ENCODE measurements around the gene BET1L.

Gene BET1L

DNA sequence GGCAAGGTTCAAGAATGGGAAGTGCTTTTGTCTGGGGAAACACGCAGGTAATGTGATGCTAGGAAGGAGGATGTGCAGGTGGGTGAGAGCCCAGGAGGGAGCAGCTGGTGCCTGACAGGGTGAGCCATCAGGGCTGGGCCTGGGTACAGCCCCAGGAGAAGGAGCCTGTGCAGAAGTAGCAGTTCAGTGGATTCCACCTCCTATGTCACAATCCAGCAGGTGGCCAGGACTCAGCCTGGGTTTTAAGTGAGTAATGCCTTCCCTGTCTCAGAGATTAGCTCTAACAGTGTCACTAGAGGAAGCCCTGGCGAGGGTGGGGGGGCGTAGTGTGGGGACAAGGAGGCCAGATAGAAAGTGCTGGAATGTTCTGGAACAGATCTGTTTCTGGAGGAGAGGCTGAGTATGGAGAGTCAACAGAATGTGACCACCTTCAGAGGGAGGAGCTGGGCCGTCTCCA lies 8.4 kb upstream of the BET1L start:
- TF ChIP-seq, protein P1, sequence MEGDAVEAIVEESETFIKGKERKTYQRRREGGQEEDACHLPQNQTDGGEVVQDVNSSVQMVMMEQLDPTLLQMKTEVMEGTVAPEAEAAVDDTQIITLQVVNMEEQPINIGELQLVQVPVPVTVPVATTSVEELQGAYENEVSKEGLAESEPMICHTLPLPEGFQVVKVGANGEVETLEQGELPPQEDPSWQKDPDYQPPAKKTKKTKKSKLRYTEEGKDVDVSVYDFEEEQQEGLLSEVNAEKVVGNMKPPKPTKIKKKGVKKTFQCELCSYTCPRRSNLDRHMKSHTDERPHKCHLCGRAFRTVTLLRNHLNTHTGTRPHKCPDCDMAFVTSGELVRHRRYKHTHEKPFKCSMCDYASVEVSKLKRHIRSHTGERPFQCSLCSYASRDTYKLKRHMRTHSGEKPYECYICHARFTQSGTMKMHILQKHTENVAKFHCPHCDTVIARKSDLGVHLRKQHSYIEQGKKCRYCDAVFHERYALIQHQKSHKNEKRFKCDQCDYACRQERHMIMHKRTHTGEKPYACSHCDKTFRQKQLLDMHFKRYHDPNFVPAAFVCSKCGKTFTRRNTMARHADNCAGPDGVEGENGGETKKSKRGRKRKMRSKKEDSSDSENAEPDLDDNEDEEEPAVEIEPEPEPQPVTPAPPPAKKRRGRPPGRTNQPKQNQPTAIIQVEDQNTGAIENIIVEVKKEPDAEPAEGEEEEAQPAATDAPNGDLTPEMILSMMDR (IDR thresholded peaks at IDR 0.05; ENCODE audit: low read length) = no peak
- no peak for TF ChIP-seq EZH2 (IDR thresholded peaks at IDR 0.05; ENCODE audit: borderline replicate concordance, low read length)
- Histone ChIP-seq H3K4me3 (ENCODE audit: low read depth, low read length, poor library complexity, severe bottlenecking) (no peak overlapping the region), H4K20me1 (ENCODE audit: insufficient read depth, low read length) (no peaks in the 10 kb centered on the region), H3K9me2 (ENCODE audit: low read depth, low read length) (no peaks in the 10 kb centered on the region), H3K79me2 (ENCODE audit: insufficient read depth, low read length) (no peaks in the 10 kb centered on the region), H3K4me1 (ENCODE audit: insufficient read depth, low read length, severe bottlenecking) (no peaks in the 10 kb centered on the region), H3K36me3 (ENCODE audit: insufficient read depth, low read length) (peaks cover 55% of the 10 kb centered on the region), H3K9ac (ENCODE audit: low read length) (no peak overlapping the region), H3K27me3 (ENCODE audit: insufficient read depth, low read length) (no peaks in the 10 kb centered on the region), H3F3A (ENCODE audit: insufficient read depth, low read length) (no peaks in the 10 kb centered on the region), H2AFZ (ENCODE audit: low read length) (no peak overlapping the region), H3K27ac (ENCODE audit: low read depth, low read length, poor library complexity, severe bottlenecking) (no peak overlapping the region), H3K4me2 (ENCODE audit: low read length) (no peak overlapping the region), H3K9me3 (ENCODE audit: low read length) (no peaks in the 10 kb centered on the region)

DNA sequence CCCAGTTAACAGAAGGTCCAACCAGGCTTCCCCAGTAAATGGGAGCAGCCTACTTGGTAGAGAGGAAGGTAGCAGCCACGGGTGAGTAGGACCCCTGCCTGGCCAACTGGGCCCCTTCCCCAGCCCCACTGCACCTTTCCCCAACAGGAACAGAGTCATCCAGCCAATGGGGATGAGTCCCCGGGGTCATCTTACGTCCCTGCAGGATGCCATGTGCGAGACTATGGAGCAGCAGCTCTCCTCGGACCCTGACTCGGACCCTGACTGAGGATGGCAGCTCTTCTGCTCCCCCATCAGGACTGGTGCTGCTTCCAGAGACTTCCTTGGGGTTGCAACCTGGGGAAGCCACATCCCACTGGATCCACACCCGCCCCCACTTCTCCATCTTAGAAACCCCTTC lies 6.9 kb upstream of the BET1L start:
- no peak overlapping the region for H3K9ac ChIP-seq (ENCODE audit: low read length)
- TF ChIP-seq, protein P1 (IDR thresholded peaks at IDR 0.05; ENCODE audit: low read length) = no peak
- no peak overlapping the region for H2AFZ ChIP-seq (ENCODE audit: low read length)
- no peaks in the 10 kb centered on the region for H3K27me3 ChIP-seq (ENCODE audit: insufficient read depth, low read length)
- H3K4me3 ChIP-seq (ENCODE audit: low read depth, low read length, poor library complexity, severe bottlenecking) = no peak overlapping the region
- no peaks in the 10 kb centered on the region for H4K20me1 ChIP-seq (ENCODE audit: insufficient read depth, low read length)
- no peaks in the 10 kb centered on the region for H3K9me3 ChIP-seq (ENCODE audit: low read length)
- no peaks in the 10 kb centered on the region for H3F3A ChIP-seq (ENCODE audit: insufficient read depth, low read length)
- peaks cover 15% of the 10 kb centered on the region for H3K4me1 ChIP-seq (ENCODE audit: insufficient read depth, low read length, severe bottlenecking)
- no peaks in the 10 kb centered on the region for H3K9me2 ChIP-seq (ENCODE audit: low read depth, low read length)
- H3K79me2 ChIP-seq (ENCODE audit: insufficient read depth, low read length) = no peaks in the 10 kb centered on the region
- H3K36me3 ChIP-seq (ENCODE audit: insufficient read depth, low read length) = peaks cover 68% of the 10 kb centered on the region
- no peak overlapping the region for H3K27ac ChIP-seq (ENCODE audit: low read depth, low read length, poor library complexity, severe bottlenecking)
- no peak overlapping the region for H3K4me2 ChIP-seq (ENCODE audit: low read length)

DNA sequence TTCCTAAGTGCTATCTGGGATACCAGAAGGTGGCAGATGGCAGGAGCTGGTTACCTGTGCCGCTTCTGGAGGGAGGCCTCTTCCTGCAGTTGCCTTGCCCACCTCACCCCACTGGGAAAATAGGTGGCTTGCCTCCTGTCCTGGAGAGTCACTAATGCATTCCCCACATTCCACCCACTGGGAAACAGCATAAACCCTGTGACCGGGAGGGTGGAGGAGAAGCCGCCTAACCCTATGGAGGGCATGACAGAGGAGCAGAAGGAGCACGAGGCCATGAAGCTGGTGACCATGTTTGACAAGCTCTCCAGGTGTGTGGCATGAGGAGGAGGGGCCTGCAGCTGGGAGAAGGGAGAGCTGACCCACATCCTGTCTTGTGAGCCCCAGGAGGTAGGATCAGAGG lies 5.9 kb upstream of the BET1L start:
- Histone ChIP-seq H2AFZ (ENCODE audit: low read length) (no peak overlapping the region), H3K27me3 (ENCODE audit: insufficient read depth, low read length) (no peaks in the 10 kb centered on the region), H3K27ac (ENCODE audit: low read depth, low read length, poor library complexity, severe bottlenecking) (no peak overlapping the region), H3K36me3 (ENCODE audit: insufficient read depth, low read length) (peaks cover 68% of the 10 kb centered on the region), H3F3A (ENCODE audit: insufficient read depth, low read length) (no peaks in the 10 kb centered on the region), H3K4me3 (ENCODE audit: low read depth, low read length, poor library complexity, severe bottlenecking) (no peak overlapping the region), H3K4me1 (ENCODE audit: insufficient read depth, low read length, severe bottlenecking) (peaks cover 16% of the 10 kb centered on the region), H3K9ac (ENCODE audit: low read length) (no peak overlapping the region), H3K79me2 (ENCODE audit: insufficient read depth, low read length) (no peaks in the 10 kb centered on the region), H3K4me2 (ENCODE audit: low read length) (no peak overlapping the region), H3K9me3 (ENCODE audit: low read length) (no peaks in the 10 kb centered on the region), H4K20me1 (ENCODE audit: insufficient read depth, low read length) (no peaks in the 10 kb centered on the region), H3K9me2 (ENCODE audit: low read depth, low read length) (no peaks in the 10 kb centered on the region)
- no peak for TF ChIP-seq EZH2 (IDR thresholded peaks at IDR 0.05; ENCODE audit: borderline replicate concordance, low read length)
- TF ChIP-seq, protein P1 (IDR thresholded peaks at IDR 0.05; ENCODE audit: low read length) = no peak

Data from OCI-LY1 (cell line).